Stimulated activated CD8-positive, alpha-beta memory T cell treated with anti-CD3 and anti-CD28 coated beads, Interleukin-15, amount 100 ng/mL, for 48 hours (primary cell): ENCODE measurements around the gene ZC3H7B.
"Not testable (repeated sequence)": the region's sequence is repeated elsewhere in the genome, so short reads cannot be mapped to it uniquely, and the experiment has no call there.

Source experiments
- DNase-seq, 2 donors: peaks; one replicate each; pipeline ENCODE4 v3.0.0-alpha.2; 2020; ENCODE audit warnings: low read depth in 2 of 2

ZC3H7B gene

GRCh38 chr22:41286639-41287091 is 14.7 kb upstream of the ZC3H7B start:
- no peak for DNase-seq

- DNase-seq = no peak
Measured at GRCh38 chr22:41288245-41288946, 12.9 kb upstream of the ZC3H7B start.

DNA sequence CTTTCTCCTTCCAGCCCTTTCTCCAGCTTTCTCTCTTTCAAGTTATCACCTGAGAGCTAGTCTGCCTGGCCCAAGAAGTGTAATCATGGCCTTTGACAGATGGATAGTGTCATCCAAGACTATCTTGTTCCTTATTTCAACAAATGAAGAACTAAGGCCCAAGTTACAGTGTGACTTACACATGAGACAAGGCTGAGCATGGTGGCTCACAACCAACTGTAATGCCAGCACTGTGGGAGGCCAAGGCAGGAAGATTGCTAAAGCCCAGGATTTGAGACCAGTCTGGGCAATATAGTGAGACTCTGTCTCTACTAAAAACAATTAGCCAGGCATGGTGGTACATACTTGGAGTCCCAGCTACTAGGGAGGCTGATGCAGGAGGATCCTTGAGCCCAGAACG is 11.7 kb upstream of the ZC3H7B start:
- no peak for DNase-seq

- DNase-seq = no peak
Measured at GRCh38 chr22:41290262-41291221, 10.8 kb upstream of the ZC3H7B start.

DNA sequence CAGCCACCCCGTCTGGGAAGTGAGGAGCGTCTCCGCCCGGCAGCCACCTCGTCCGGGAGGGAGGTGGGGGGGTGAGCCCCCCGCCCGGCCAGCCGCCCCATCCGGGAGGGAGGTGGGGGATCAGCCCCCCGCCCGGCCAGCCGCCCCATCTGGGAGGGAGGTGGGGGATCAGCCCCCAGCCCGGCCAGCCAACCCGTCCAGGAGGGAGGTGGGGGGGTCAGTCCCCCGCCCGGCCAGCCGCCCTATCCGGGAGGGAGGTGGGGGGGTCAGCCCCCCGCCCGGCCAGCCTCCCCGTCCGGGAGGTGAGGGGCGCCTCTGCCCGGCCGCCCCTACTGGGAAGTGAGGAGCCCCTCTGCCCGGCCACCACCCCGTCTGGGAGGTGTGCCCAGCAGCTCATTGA is 6.5 kb upstream of the ZC3H7B start:
- DNase-seq = not testable (repeated sequence)

DNA sequence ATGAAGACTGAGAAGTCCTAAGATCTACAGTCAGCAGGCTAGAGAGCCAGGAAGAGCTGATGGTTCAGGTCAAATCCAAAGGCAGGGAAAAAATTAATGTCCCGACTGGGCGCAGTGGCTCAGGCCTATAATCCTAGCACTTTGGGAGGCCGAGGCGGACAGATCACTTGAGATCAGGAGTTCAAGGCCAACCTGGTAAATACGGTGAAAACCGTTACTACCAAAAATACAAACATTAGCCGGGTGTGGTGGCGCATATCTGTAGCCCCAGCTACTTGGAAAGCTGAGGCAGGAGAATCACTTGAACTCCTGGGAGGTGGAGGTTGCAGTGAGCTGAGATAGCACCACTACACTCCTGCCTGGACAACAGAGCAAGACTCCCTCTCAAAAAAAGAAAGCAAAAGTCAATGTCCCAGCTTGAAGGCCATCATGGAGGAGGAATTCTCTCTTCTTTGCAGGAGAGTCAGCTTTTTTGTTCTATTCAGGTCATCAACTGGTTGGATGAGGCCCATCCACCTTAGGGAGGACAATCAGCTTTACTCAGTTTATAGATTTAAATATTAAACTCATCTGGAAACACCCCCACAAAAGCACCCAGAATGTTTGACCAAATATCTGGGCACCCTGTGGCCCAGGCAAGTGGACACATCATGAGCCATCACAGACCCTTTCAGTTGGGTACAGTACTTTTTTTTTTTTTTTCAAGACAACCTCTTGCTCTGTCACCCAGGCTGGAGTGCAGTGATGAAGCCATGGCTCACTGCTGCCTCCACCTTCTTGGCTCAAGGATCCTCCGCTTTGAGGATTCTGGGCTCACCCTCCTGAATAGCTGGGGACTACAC is 4.3 kb upstream of the ZC3H7B start:
- no peak for DNase-seq

DNA sequence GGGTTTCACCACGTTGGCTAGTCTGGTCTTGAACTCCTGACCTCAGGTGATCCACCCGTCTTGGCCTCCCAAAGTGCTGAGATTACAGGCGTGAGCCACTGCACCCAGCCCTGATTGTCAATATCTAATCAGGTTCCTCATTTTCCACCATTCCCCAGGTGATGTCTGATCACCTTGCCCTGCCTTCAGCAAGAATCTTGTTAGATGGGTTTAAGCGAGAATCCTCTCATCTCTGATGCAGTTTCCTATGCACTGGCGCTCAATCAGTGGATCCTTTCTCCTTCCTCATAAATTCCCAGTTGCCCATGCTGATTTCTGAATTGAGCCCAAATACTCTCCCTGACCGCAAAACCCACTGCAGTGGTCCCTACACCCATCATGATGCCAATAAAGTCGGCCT is 664 bp upstream of the ZC3H7B start:
- DNase-seq = no peak

GRCh38 chr22:41302021-41302767 is 869 bp downstream of the ZC3H7B start:
- no peak for DNase-seq

GRCh38 chr22:41302811-41303210 is 1.5 kb downstream of the ZC3H7B start:
- no peak for DNase-seq

- DNase-seq = no peak
Measured at GRCh38 chr22:41305646-41306045, 4.3 kb downstream of the ZC3H7B start.

GRCh38 chr22:41308054-41308453 is 6.7 kb downstream of the ZC3H7B start:
- DNase-seq = no peak

- DNase-seq = no peak
Measured at GRCh38 chr22:41308544-41308947, 7.2 kb downstream of the ZC3H7B start.

GRCh38 chr22:41310336-41310735 is 9.0 kb downstream of the ZC3H7B start:
- DNase-seq = no peak

GRCh38 chr22:41311487-41311886 is 10.2 kb downstream of the ZC3H7B start:
- no peak for DNase-seq

- DNase-seq = no peak
Measured at GRCh38 chr22:41314821-41315220, 13.5 kb downstream of the ZC3H7B start.

GRCh38 chr22:41315586-41315985 is 14.3 kb downstream of the ZC3H7B start:
- DNase-seq = no peak

GRCh38 chr22:41320416-41321240 is 19.3 kb downstream of the ZC3H7B start:
- no peak for DNase-seq

DNA sequence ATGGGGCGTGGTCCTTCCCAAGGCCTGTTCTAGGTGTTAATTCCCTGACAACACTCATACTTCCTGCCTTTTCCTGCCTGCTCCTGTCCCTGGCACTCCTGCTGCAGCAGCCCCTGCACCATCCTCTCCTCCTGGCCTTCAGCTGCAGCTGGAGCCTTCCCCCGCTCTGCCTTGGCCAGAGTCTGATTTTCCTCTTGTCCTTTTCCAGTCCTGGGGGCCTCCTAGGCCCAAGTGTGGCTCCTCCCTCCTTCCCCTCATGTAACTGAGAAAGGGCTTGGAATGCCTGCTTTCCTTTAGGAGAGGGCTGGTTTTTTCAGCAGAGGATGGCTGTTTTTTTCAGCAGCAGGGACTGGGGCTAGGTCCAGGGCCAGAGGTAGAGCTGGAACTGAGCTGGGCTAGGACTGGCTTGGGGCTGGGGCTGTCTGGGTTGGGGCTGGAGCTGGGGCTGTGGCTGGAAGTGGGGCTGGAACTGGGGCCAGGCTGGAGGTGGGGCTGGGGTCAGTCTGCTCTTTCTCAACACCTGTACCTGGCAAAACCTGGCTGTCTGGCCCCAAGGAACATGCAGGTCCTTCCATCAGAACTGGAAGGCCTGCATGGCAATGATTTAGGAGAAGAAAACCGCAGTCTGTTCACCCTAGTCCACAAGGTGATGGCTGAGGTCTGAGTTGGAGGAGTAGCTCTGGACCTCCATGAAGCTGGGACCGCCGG is 23.6 kb downstream of the ZC3H7B start:
- no peak for DNase-seq

GRCh38 chr22:41327124-41327523 is 25.8 kb downstream of the ZC3H7B start:
- DNase-seq = no peak

DNA sequence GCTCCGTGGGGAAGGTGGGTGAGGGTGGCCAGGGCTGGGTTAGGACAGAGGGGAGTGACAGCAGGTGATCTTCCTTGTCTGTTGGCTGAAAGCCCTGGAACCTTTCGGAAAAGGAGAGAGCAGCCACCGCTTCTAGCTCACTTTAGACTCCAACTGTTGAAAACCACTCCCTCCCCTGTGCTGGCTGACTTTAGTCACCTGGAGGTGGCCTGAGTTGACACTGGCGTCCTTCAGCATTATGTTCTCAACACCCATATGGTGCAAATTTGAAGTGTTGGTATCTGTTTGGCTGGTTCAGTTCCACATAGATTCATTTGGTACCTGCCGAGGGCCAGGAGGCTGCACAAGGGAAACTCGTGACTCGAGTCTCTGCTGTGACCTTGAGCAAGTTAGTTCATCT is 28.8 kb downstream of the ZC3H7B start:
- no peak for DNase-seq
